GM23338 (cell line): Measurements from ENCODE around the gene DRC3. TPM values are rescaled to one million over a fixed set of nuclear protein-coding genes. Genes with fewer than 3 reads are reported as not detected.
"Not testable (repeated sequence)": the region's sequence is repeated elsewhere in the genome, so short reads cannot be mapped to it uniquely, and the experiment has no call there.

Experiments
- ATAC-seq: fragments of 200-7000 bp; cut with Tn5 transposase; 3 replicates; pipeline ENCODE4 v1.9.1; 2020
- DNase-seq: peaks from one replicate; pipeline ENCODE4 v3.0.0-alpha.2; 2015; ENCODE audit warnings: low spot score
- H2AFZ ChIP-seq: fragments of 200-600 bp; sonication (generic); 2 replicates; pipeline ENCODE4 v1.8.0; 2016; ENCODE audit warnings: antibody characterized with exemption, mild to moderate bottlenecking, moderate library complexity
- H3F3A ChIP-seq: fragments of 200-600 bp; sonication (generic); replicated peaks from 2 replicates; pipeline ENCODE4 v1.8.0; 2017; ENCODE audit warnings: antibody characterized with exemption, mixed run types, low read depth
- H3K27ac ChIP-seq: fragments of 200-600 bp; sonication (generic); 2 replicates; pipeline ENCODE4 v1.6.1; 2016; ENCODE audit warnings: low read depth
- H3K27me3 ChIP-seq: fragments of 200-600 bp; sonication (generic); 2 replicates; pipeline ENCODE4 v1.8.0; 2016; ENCODE audit warnings: mild to moderate bottlenecking, mixed run types, moderate library complexity; ENCODE audit not compliant: insufficient read depth
- H3K36me3 ChIP-seq: fragments of 200-600 bp; sonication (generic); 2 replicates; pipeline ENCODE4 v1.8.0; 2016; ENCODE audit warnings: mild to moderate bottlenecking; ENCODE audit not compliant: insufficient read depth
- H3K4me1 ChIP-seq: fragments of 200-600 bp; sonication (generic); 2 replicates; pipeline ENCODE4 v1.8.0; 2016; ENCODE audit warnings: mild to moderate bottlenecking, moderate library complexity; ENCODE audit not compliant: insufficient read depth
- H3K4me2 ChIP-seq: fragments of 200-600 bp; sonication (generic); 2 replicates; pipeline ENCODE4 v1.7.1; 2017; ENCODE audit warnings: mixed run types
- H3K4me3 ChIP-seq: fragments of 200-600 bp; sonication (generic); 2 replicates; pipeline ENCODE4 v1.6.1; 2016; ENCODE audit warnings: mixed run types
- H3K79me2 ChIP-seq: fragments of 200-600 bp; sonication (generic); replicated peaks from 2 replicates; pipeline ENCODE4 v1.8.0; 2017; ENCODE audit warnings: mild to moderate bottlenecking; ENCODE audit not compliant: insufficient read depth
- H3K9me2 ChIP-seq: fragments of 200-600 bp; sonication (generic); 2 replicates; pipeline ENCODE4 v1.8.0; 2017; ENCODE audit not compliant: insufficient read depth
- H4K20me1 ChIP-seq: fragments of 200-600 bp; sonication (generic); replicated peaks from 2 replicates; pipeline ENCODE4 v1.8.0; 2017; ENCODE audit warnings: mild to moderate bottlenecking; ENCODE audit not compliant: insufficient read depth
- H3K27ac Mint-ChIP-seq: 2 replicates; pipeline ENCODE4 v1.8.0; 2020; ENCODE audit warnings: inconsistent platforms, mild to moderate bottlenecking, moderate library complexity, mixed read lengths
- H3K27me3 Mint-ChIP-seq: 3 replicates; pipeline ENCODE4 v1.8.0; 2022; ENCODE audit warnings: low read depth, mild to moderate bottlenecking, moderate library complexity, mixed read lengths, inconsistent platforms; ENCODE audit not compliant: insufficient read depth, poor library complexity
- H3K36me3 Mint-ChIP-seq: 3 replicates; pipeline ENCODE4 v1.8.0; 2021; ENCODE audit warnings: low read depth, mild to moderate bottlenecking, inconsistent platforms, moderate library complexity, mixed read lengths
- H3K4me1 Mint-ChIP-seq: 3 replicates; pipeline ENCODE4 v1.8.0; 2020; ENCODE audit warnings: mild to moderate bottlenecking, inconsistent platforms, mixed read lengths
- H3K4me3 Mint-ChIP-seq: 3 replicates; pipeline ENCODE4 v1.8.0; 2021; ENCODE audit warnings: moderate library complexity, mild to moderate bottlenecking, inconsistent platforms, mixed read lengths
- H3K9me3 Mint-ChIP-seq: 3 replicates; pipeline ENCODE4 v1.8.0; 2020; ENCODE audit warnings: moderate library complexity, mild to moderate bottlenecking, inconsistent platforms, mixed read lengths
- CREB1 ChIP-seq: fragments of 250-450 bp; sonication (Bioruptor Pico); IDR thresholded peaks from 2 replicates; pipeline ENCODE4 v1.5.0; 2020; ENCODE audit warnings: low read depth, mild to moderate bottlenecking, moderate library complexity
- EZH2 ChIP-seq: fragments of 200-600 bp; sonication (generic); IDR thresholded peaks from one replicate; pipeline ENCODE4 v1.8.0; 2017; ENCODE audit warnings: antibody characterized with exemption, mild to moderate bottlenecking, low read depth; ENCODE audit not compliant: unreplicated experiment
- EZH2phosphoT487 ChIP-seq: fragments of 200-600 bp; sonication (generic); IDR thresholded peaks from one replicate; pipeline ENCODE4 v1.8.1; 2018; ENCODE audit warnings: antibody characterized with exemption; ENCODE audit not compliant: unreplicated experiment
- JUNB ChIP-seq: IDR thresholded peaks from one replicate; pipeline ENCODE4 v1.6.1; 2016; ENCODE audit warnings: antibody characterized with exemption; ENCODE audit not compliant: unreplicated experiment
- NANOG ChIP-seq: IDR thresholded peaks from 2 replicates; pipeline ENCODE4 v1.6.1; 2016; ENCODE audit warnings: antibody characterized with exemption, borderline replicate concordance
- POLR2AphosphoS5 ChIP-seq: IDR thresholded peaks from 2 replicates; pipeline ENCODE4 v1.6.1; 2016; ENCODE audit warnings: antibody characterized with exemption, low read depth
- ZNF114 ChIP-seq: fragments of 250-450 bp; sonication (Bioruptor Pico); IDR thresholded peaks from 2 replicates; pipeline ENCODE4 v1.5.0; 2020; ENCODE audit warnings: mild to moderate bottlenecking, moderate library complexity
- ZNF331 ChIP-seq: fragments of 250-450 bp; sonication (Bioruptor Pico); IDR thresholded peaks from 2 replicates; pipeline ENCODE4 v1.5.0; 2020; ENCODE audit warnings: low read depth, mild to moderate bottlenecking, moderate library complexity
- polyA plus RNA-seq: library from polyadenylated mRNA; unstranded; fragments of >200 nt; fragmentation: Nextera tagmentation; extraction: Ambion mirVana; gene quantifications from 2 replicates; pipeline ENCODE4 v1.2.1, GENCODE V29; 2016
- total RNA-seq: library from RNA; depleted of rRNA; stranded (reverse); fragments of >200 nt; shearing (Covaris generic); gene quantifications from 2 replicates; pipeline ENCODE4 v1.2.3, GENCODE V29; 2014
- TF ChIP-seq, protein P1 (sequence below), 2 experiments: fragments of 200-600 bp in 1 of 2; sonication (generic) in 1 of 2; conservative IDR thresholded peaks; 2 replicates each; pipeline versions ENCODE4 v1.5.1 to v1.6.1; 2016 to 2017; ENCODE audit warnings: antibody characterized with exemption in 2 of 2, low read depth in 2 of 2, mild to moderate bottlenecking in 2 of 2, moderate library complexity in 1 of 2

DRC3 gene
- total and polyA plus RNA-seq, 2 experiments from 2014 or later = 1.1 TPM; not detected in 1

DNA sequence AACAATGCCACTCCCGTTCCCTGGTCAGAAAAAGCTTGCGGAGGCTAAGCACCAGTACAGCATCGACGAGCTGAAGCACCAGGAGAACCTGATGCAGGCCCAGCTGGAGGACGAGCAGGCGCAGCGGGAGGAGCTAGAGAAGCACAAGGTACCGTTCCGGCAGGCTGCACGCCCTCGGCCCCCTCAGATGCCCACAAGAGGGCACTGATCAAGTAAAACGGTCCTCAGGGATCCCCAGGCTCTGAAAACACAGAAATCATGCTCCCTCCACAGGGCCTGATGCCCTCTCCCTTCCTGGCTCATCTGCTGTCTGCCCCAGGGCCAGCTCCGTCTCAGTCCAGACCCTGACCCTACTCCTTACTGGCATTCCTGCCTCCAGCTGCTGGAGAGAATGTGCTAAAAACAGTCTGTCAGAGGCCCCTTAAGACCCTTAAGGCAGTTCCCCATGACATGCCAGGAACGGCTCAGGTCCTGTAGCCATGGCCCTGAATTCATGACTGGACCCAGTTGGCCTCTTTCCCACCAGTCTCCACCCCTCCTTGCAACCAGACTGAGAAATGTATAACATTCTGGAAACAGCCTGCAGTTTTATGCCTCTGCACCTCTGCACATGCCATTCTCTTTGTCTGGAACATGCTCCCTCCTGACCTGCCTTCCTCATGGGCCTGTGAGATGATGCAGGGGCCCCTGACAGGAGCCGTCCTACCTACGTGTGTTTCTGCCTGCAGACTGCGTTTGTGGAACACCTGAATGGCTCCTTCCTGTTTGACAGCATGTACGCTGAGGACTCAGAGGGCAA, 21.8 kb downstream of the DRC3 start:
- TF ChIP-seq, protein P1, sequence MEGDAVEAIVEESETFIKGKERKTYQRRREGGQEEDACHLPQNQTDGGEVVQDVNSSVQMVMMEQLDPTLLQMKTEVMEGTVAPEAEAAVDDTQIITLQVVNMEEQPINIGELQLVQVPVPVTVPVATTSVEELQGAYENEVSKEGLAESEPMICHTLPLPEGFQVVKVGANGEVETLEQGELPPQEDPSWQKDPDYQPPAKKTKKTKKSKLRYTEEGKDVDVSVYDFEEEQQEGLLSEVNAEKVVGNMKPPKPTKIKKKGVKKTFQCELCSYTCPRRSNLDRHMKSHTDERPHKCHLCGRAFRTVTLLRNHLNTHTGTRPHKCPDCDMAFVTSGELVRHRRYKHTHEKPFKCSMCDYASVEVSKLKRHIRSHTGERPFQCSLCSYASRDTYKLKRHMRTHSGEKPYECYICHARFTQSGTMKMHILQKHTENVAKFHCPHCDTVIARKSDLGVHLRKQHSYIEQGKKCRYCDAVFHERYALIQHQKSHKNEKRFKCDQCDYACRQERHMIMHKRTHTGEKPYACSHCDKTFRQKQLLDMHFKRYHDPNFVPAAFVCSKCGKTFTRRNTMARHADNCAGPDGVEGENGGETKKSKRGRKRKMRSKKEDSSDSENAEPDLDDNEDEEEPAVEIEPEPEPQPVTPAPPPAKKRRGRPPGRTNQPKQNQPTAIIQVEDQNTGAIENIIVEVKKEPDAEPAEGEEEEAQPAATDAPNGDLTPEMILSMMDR (conservative IDR thresholded peaks at IDR 0.05; ENCODE audit: low read depth in 2 of 2) = peak; percentile 66 to 78
- no peak for TF ChIP-seq EZH2
- no peak for TF ChIP-seq POLR2AphosphoS5
- TF ChIP-seq EZH2phosphoT487 = no peak
- no peak for TF ChIP-seq CREB1 (CRISPR knock-in tag)
- no peak for TF ChIP-seq ZNF114 (CRISPR knock-in tag)
- TF ChIP-seq ZNF331 (CRISPR knock-in tag) = no peak
- no peak for TF ChIP-seq NANOG
- no peak for TF ChIP-seq JUNB
- H3K27ac Mint-ChIP-seq = no peak overlapping the region
- peak overlapping the region; percentile 84; the same call in 1 of the 2 replicates for H2AFZ ChIP-seq
- no peaks in the 10 kb centered on the region for H3K27me3 ChIP-seq
- H3K9me3 Mint-ChIP-seq = no peaks in the 10 kb centered on the region; the same call in 2 of the 3 replicates
- peaks cover 3% of the 10 kb centered on the region for H3K27me3 Mint-ChIP-seq
- no peak overlapping the region for H3K27ac ChIP-seq
- no peaks in the 10 kb centered on the region for H4K20me1 ChIP-seq
- H3K36me3 ChIP-seq = no peaks in the 10 kb centered on the region
- peak; percentile 97 for ATAC-seq
- no peaks in the 10 kb centered on the region; the same call in 1 of the 2 replicates for H3K4me1 ChIP-seq
- peak; percentile 91 for DNase-seq
- H3K36me3 Mint-ChIP-seq = no peaks in the 10 kb centered on the region; the same call in 2 of the 3 replicates
- no peak overlapping the region for H3K4me2 ChIP-seq
- no peaks in the 10 kb centered on the region for H3K9me2 ChIP-seq
- H3F3A ChIP-seq = no peaks in the 10 kb centered on the region
- H3K4me3 ChIP-seq = no peak overlapping the region
- no peaks in the 10 kb centered on the region for H3K79me2 ChIP-seq
- H3K4me1 Mint-ChIP-seq = peaks cover 2% of the 10 kb centered on the region; the same call in 1 of the 3 replicates
- H3K4me3 Mint-ChIP-seq = no peak overlapping the region

DNA sequence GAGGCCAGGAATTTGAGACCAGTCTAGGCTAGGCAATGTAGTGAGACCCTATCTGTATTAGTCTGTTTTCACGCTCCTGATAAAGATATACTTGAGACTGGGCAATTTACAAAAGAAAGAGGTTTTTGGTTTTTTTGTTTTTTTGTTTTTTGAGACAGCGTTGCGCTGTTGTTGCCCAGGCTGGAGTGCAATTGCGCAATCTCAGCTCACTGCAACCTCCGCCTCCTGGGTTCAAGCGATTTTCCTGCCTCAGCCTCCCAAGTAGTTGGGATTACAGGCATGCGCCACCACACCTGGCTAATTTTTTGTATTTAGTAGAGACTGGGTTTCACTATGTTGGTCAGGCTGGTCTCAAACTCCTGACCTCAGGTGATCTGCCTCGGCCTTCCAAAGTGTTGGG, 23.2 kb downstream of the DRC3 start:
- H3K9me3 Mint-ChIP-seq, H2AFZ ChIP-seq, ATAC-seq, H3K27me3 Mint-ChIP-seq, H3K4me3 Mint-ChIP-seq, H3K4me1 Mint-ChIP-seq, H3K27ac ChIP-seq, H3F3A ChIP-seq, DNase-seq, H3K9me2 ChIP-seq, H3K4me3 ChIP-seq, H3K79me2 ChIP-seq, H3K27me3 ChIP-seq, H3K4me2 ChIP-seq, H3K36me3 ChIP-seq, H3K4me1 ChIP-seq, H3K36me3 Mint-ChIP-seq, H3K27ac Mint-ChIP-seq, H4K20me1 ChIP-seq: not testable (repeated sequence)
